WTC11 (cell line): Measurements from ENCODE around the gene APOBEC3F. TPM values are rescaled to one million over a fixed set of nuclear protein-coding genes. Genes with fewer than 3 reads are reported as not detected.
"Not testable (repeated sequence)": the region's sequence is repeated elsewhere in the genome, so short reads cannot be mapped to it uniquely, and the experiment has no call there.

Experiments
- ATAC-seq: fragments of 200-7000 bp; cut with Tn5 transposase; 2 replicates; pipeline ENCODE4 v1.10.0; 2021; ENCODE audit warnings: mild to moderate bottlenecking, moderate library complexity
- Bru-seq: library from RNA; stranded (reverse); fragments of 400-500 nt; gene quantifications from one replicate; lab custom pipeline; 2021; lab: Mats Ljungman, UMichigan
- CTCF ChIA-PET: fragments of 300-600 bp; sonication (Branson Sonifier 250); formaldehyde crosslinking; loops from one replicate; lab custom pipeline; 2021; ENCODE audit warnings: antibody characterized with exemption; lab: Charles Lee
- POLR2A ChIA-PET: fragments of 350-600 bp; sonication (Branson Sonifier 250); formaldehyde crosslinking; loops from one replicate; lab custom pipeline; 2021; ENCODE audit warnings: antibody characterized with exemption; lab: Charles Lee
- DNase-seq: peaks from one replicate; pipeline ENCODE4 v3.0.0; 2021; ENCODE audit warnings: low spot score
- H3K27ac Mint-ChIP-seq: 2 replicates; pipeline ENCODE4 v1.8.0; 2021; ENCODE audit warnings: mixed read lengths
- H3K27me3 Mint-ChIP-seq: 2 replicates; pipeline ENCODE4 v1.8.0; 2021; ENCODE audit warnings: low read depth, mild to moderate bottlenecking, moderate library complexity, mixed read lengths
- H3K36me3 Mint-ChIP-seq: 2 replicates; pipeline ENCODE4 v1.8.0; 2021; ENCODE audit warnings: mixed read lengths
- H3K4me1 Mint-ChIP-seq: 2 replicates; pipeline ENCODE4 v1.8.0; 2022; ENCODE audit warnings: mixed read lengths
- H3K4me3 Mint-ChIP-seq: 2 replicates; pipeline ENCODE4 v1.8.0; 2021; ENCODE audit warnings: mild to moderate bottlenecking, moderate library complexity, mixed read lengths
- H3K9me3 Mint-ChIP-seq: 2 replicates; pipeline ENCODE4 v1.8.0; 2021; ENCODE audit warnings: mixed read lengths
- E2F1 ChIP-seq: sonication (generic); formaldehyde crosslinking; IDR thresholded peaks from 2 replicates; pipeline ENCODE4 v1.8.0; 2022; ENCODE audit warnings: mild to moderate bottlenecking, missing genetic modification reagents
- ELF4 ChIP-seq: sonication (generic); formaldehyde crosslinking; IDR thresholded peaks from 2 replicates; pipeline ENCODE4 v1.8.1; 2022; ENCODE audit warnings: low read depth, mild to moderate bottlenecking, moderate library complexity, missing genetic modification reagents
- GTF2I ChIP-seq: fragments of 250-450 bp; sonication (Bioruptor Pico); conservative IDR thresholded peaks from 2 replicates; pipeline ENCODE4 v1.4.0; 2021; ENCODE audit warnings: mild to moderate bottlenecking
- NFYB ChIP-seq: sonication (generic); formaldehyde crosslinking; conservative IDR thresholded peaks from 2 replicates; pipeline ENCODE4 v1.8.0; 2022; ENCODE audit warnings: low read depth, missing genetic modification reagents
- NR2C2 ChIP-seq: sonication (generic); formaldehyde crosslinking; IDR thresholded peaks from 2 replicates; pipeline ENCODE4 v1.8.0; 2022; ENCODE audit warnings: mild to moderate bottlenecking, missing genetic modification reagents
- PRDM15 ChIP-seq: sonication (generic); formaldehyde crosslinking; IDR thresholded peaks from 2 replicates; pipeline ENCODE4 v1.8.0; 2022; ENCODE audit warnings: missing genetic modification reagents
- ZNF121 ChIP-seq: sonication (generic); formaldehyde crosslinking; IDR thresholded peaks from 2 replicates; pipeline ENCODE4 v1.8.0; 2023; ENCODE audit warnings: missing genetic modification reagents
- ZNF138 ChIP-seq: sonication (generic); formaldehyde crosslinking; conservative IDR thresholded peaks from 2 replicates; pipeline ENCODE4 v1.8.1; 2022; ENCODE audit warnings: mild to moderate bottlenecking, moderate library complexity, missing genetic modification reagents
- ZNF219 ChIP-seq: sonication (generic); formaldehyde crosslinking; IDR thresholded peaks from 2 replicates; pipeline ENCODE4 v1.8.0; 2023; ENCODE audit warnings: missing genetic modification reagents, mild to moderate bottlenecking, borderline replicate concordance
- ZNF263 ChIP-seq: sonication (generic); formaldehyde crosslinking; IDR thresholded peaks from 2 replicates; pipeline ENCODE4 v1.8.1; 2022; ENCODE audit warnings: low read depth, mild to moderate bottlenecking, moderate library complexity, missing genetic modification reagents
- ZNF512 ChIP-seq: sonication (generic); formaldehyde crosslinking; IDR thresholded peaks from 2 replicates; pipeline ENCODE4 v1.8.1; 2022; ENCODE audit warnings: missing genetic modification reagents, borderline replicate concordance
- ZNF532 ChIP-seq: fragments of 250-450 bp; sonication (Bioruptor Pico); IDR thresholded peaks from 2 replicates; pipeline ENCODE4 v1.9.0; 2021; ENCODE audit warnings: mild to moderate bottlenecking, borderline replicate concordance
- ZNF671 ChIP-seq: fragments of 250-450 bp; sonication (Bioruptor Pico); IDR thresholded peaks from 2 replicates; pipeline ENCODE4 v1.8.0; 2021; ENCODE audit warnings: mild to moderate bottlenecking
- long read RNA-seq, 3 experiments: library from RNA in 1 of 3; library from capped mRNA in 1 of 3; library from polyadenylated mRNA in 1 of 3; unstranded in 2 of 3; stranded (forward) in 1 of 3; transcript quantifications; one replicate each; pipeline ENCODE4 v2.0.0, GENCODE V29; 2021
- total RNA-seq: library from RNA; stranded (reverse); gene quantifications from 3 replicates; pipeline ENCODE4 v1.2.3, GENCODE V29; 2021

APOBEC3F gene
- total RNA-seq, result 8.7 to 13.1 TPM (median 11.0 TPM) in 3 replicates
- percentile 65 among the genes with signal in this experiment for Bru-seq, nascent RNA
- long read RNA-seq, experiment 1, transcript APOBEC3F-201 (7 exons, 2,694 nt), result major isoform, 21 of 32 reads
- long read RNA-seq, experiment 1, partial matches to known transcripts, result 7 of 32 reads
- long read RNA-seq, experiment 1, other reads (novel, unspliced or antisense), result 4 of 32 reads
- long read RNA-seq, experiment 2, partial matches to known transcripts, result 2 of 8 reads
- long read RNA-seq, experiment 2, other reads (novel, unspliced or antisense), result 2 of 8 reads
- long read RNA-seq, experiment 3, result 0 reads

- DNase-seq, result peak; percentile 61
- peaks cover 69% of the 10 kb centered on the region for H3K4me1 Mint-ChIP-seq
- TF ChIP-seq PRDM15 (peak; percentile 92), ZNF263 (CRISPR knock-in tag) (peak; percentile 98)
- TF ChIP-seq, all 79 proteins: peak for 2; not testable (repeated sequence) for 77
- not testable (repeated sequence) for H3K36me3 Mint-ChIP-seq, H3K9me3 Mint-ChIP-seq, H3K27me3 Mint-ChIP-seq
- ChIA-PET CTCF (interaction anchor here (0.6 to 1.8 kb wide), 4 partner anchors 13 to 239 kb away, joined by 3 read pairs; no protein-coding TSS in a partner anchor), POLR2A (interaction anchor here (0.7 kb wide), 1 partner anchor 74 kb away, joined by 3 read pairs; no protein-coding TSS in a partner anchor)
- Mint-ChIP-seq H3K27ac (peak within 1 kb of the TSS; percentile 97), H3K4me3 (peak within 1 kb of the TSS; percentile 78)
- ATAC-seq, result peak; percentile 82
Observed at GRCh38 chr22:39040538-39041296, at the start of gene APOBEC3F. Gene APOBEC3F (plus strand): TSS chr22:39040864. CDS start chr22:39040961, 97 bp downstream.

GRCh38 chr22:38992871-38993371 is 47.7 kb upstream of the APOBEC3F start:
- H3K27me3 Mint-ChIP-seq, H3K9me3 Mint-ChIP-seq, H3K36me3 Mint-ChIP-seq, POLR2A ChIA-PET: not testable (repeated sequence)
- CTCF ChIA-PET, result interaction anchor here (2.4 kb wide), 1 partner anchor 123 kb away, joined by 7 read pairs; no protein-coding TSS in a partner anchor
- Mint-ChIP-seq H3K27ac (peak overlapping the region; percentile 72; the same call in 1 of the 2 replicates), H3K4me3 (peak overlapping the region; percentile 29; the same call in 1 of the 2 replicates), H3K4me1 (peaks cover 29% of the 10 kb centered on the region)
- peak; percentile 32; the same call in 1 of the 2 replicates for TF ChIP-seq NFYB (CRISPR knock-in tag)
- peak; percentile 97 for ATAC-seq
- DNase-seq, result peak; percentile 79

GRCh38 chr22:38996105-38996504 is 44.6 kb upstream of the APOBEC3F start:
- TF ChIP-seq ZNF121 (CRISPR knock-in tag) (no peak), ZNF532 (CRISPR knock-in tag) (no peak), GTF2I (CRISPR knock-in tag) (no peak), E2F1 (no peak), ZNF671 (no peak), ZNF138 (CRISPR knock-in tag) (no peak), NR2C2 (no peak), ZNF512 (CRISPR knock-in tag) (no peak), ZNF219 (CRISPR knock-in tag) (no peak), ELF4 (CRISPR knock-in tag) (no peak)
- ATAC-seq (no peak), DNase-seq (no peak)
- Mint-ChIP-seq H3K9me3 (peaks cover 12% of the 10 kb centered on the region), H3K4me1 (peaks cover 37% of the 10 kb centered on the region), H3K36me3 (peaks cover 10% of the 10 kb centered on the region), H3K27ac (no peak overlapping the region), H3K4me3 (no peak overlapping the region), H3K27me3 (peaks cover 6% of the 10 kb centered on the region; the same call in 1 of the 2 replicates)
- ChIA-PET CTCF (interaction anchor here (1.3 to 1.5 kb wide), 2 partner anchors 69 to 126 kb away, joined by 3 read pairs; no protein-coding TSS in a partner anchor), POLR2A (no interaction called here)
